HepG2 (cell line): ENCODE results near the gene CLDN18. TPM values are rescaled to one million over a fixed set of nuclear protein-coding genes. Genes with fewer than 3 reads are reported as not detected.

Source experiments
- ATAC-seq: fragments of 200-7000 bp; cut with Tn5 transposase; 3 replicates; pipeline ENCODE4 v1.9.1; 2020; ENCODE audit warnings: mild to moderate bottlenecking, moderate library complexity
- BruUV-seq: library from RNA; stranded (reverse); fragments of 400-500 nt; replicated peaks from 2 replicates; lab custom pipeline; 2021; lab: Mats Ljungman, UMichigan
- CTCF ChIA-PET: fragments of 300-600 bp; formaldehyde crosslinking; extraction: SDS; loops from one replicate; lab custom pipeline; 2021; ENCODE audit warnings: low total read pairs, inconsistent platforms, low intra/inter-chr PET ratio; lab: Yijun Ruan, JAX
- POLR2A ChIA-PET: fragments of 350-600 bp; sonication (Branson Sonifier 250); formaldehyde crosslinking; loops from one replicate; lab custom pipeline; 2020; ENCODE audit warnings: antibody characterized with exemption, inconsistent platforms; lab: Yijun Ruan, JAX
- DNase-seq: peaks from one replicate; pipeline ENCODE4 v3.0.0-alpha.2; 2015; ENCODE audit warnings: low spot score
- FAIRE-seq: peaks from 3 replicates; lab custom pipeline; 2011; peaks lifted over from hg19 to GRCh38; lab: Jason Lieb, UNC
- H2AFZ ChIP-seq: one replicate; pipeline ENCODE4 v1.6.1; 2011; ENCODE audit warnings: low read length, inconsistent platforms
- H3K27ac ChIP-seq: fragments of 300-600 bp; 3 replicates; pipeline ENCODE4 v1.8.0; 2011; ENCODE audit warnings: mixed run types, mild to moderate bottlenecking, mixed read lengths, low read length, inconsistent platforms; ENCODE audit not compliant: insufficient read depth; ENCODE audit errors: extremely low read length
- H3K27me3 ChIP-seq, 2 experiments: fragments of 200-600 bp in 1 of 2; 2 replicates in 1 of 2; 3 replicates in 1 of 2; pipeline versions ENCODE4 v1.6.0 to v1.8.0; 2011; ENCODE audit warnings: low read length in 2 of 2, mild to moderate bottlenecking in 2 of 2, moderate library complexity in 2 of 2, inconsistent platforms in 1 of 2; ENCODE audit not compliant: insufficient read depth in 2 of 2, control insufficient read depth in 1 of 2
- H3K36me3 ChIP-seq, 2 experiments: fragments of 200-600 bp in 1 of 2; replicated peaks in 1 of 2; 2 replicates in 1 of 2; 3 replicates in 1 of 2; pipeline versions ENCODE4 v1.5.1 to v1.8.0; 2011; ENCODE audit warnings: low read length in 2 of 2, inconsistent platforms in 1 of 2; ENCODE audit not compliant: insufficient read depth in 2 of 2, control insufficient read depth in 1 of 2
- H3K4me1 ChIP-seq: 2 replicates; pipeline ENCODE4 v1.5.1; 2012; ENCODE audit warnings: low read length, inconsistent platforms; ENCODE audit not compliant: insufficient read depth
- H3K4me2 ChIP-seq: 2 replicates; pipeline ENCODE4 v1.6.0; 2011; ENCODE audit warnings: low read depth, low read length, inconsistent platforms
- H3K4me3 ChIP-seq, 3 experiments: fragments of 200-600 bp in 1 of 3; sonication (generic), shearing (Covaris generic) in 1 of 3; replicated peaks in 1 of 3; 2 replicates each; pipeline ENCODE4 v1.5.1; 2011 to 2016; ENCODE audit warnings: low read length in 3 of 3, inconsistent platforms in 2 of 3, low read depth in 2 of 3, mild to moderate bottlenecking in 2 of 3, control low read depth in 1 of 3, mixed read lengths in 1 of 3; ENCODE audit not compliant: insufficient read depth in 1 of 3
- H3K79me2 ChIP-seq: one replicate; pipeline ENCODE4 v1.6.1; 2011; ENCODE audit warnings: low read length, inconsistent platforms; ENCODE audit not compliant: insufficient read depth
- H3K9ac ChIP-seq: 2 replicates; pipeline ENCODE4 v1.6.0; 2011; ENCODE audit warnings: mild to moderate bottlenecking, low read depth, low read length, inconsistent platforms; ENCODE audit not compliant: insufficient read depth
- H3K9me3 ChIP-seq: 2 replicates; pipeline ENCODE4 v1.5.1; 2012; ENCODE audit warnings: mild to moderate bottlenecking, low read length
- H4K20me1 ChIP-seq: 2 replicates; pipeline ENCODE4 v1.6.0; 2011; ENCODE audit warnings: inconsistent platforms, mild to moderate bottlenecking, low read length, moderate library complexity; ENCODE audit not compliant: insufficient read depth
- BATF2 ChIP-seq: sonication (generic); formaldehyde crosslinking; IDR thresholded peaks from 2 replicates; pipeline ENCODE4 v1.8.0; 2022; ENCODE audit warnings: mild to moderate bottlenecking, missing genetic modification reagents, moderate library complexity
- GLI4 ChIP-seq: sonication (generic); formaldehyde crosslinking; IDR thresholded peaks from 2 replicates; pipeline ENCODE4 v1.5.1; 2020; ENCODE audit warnings: missing genetic modification reagents, mild to moderate bottlenecking, moderate library complexity, borderline replicate concordance
- KDM6A ChIP-seq: IDR thresholded peaks from 2 replicates; pipeline ENCODE4 v1.6.1; 2016; ENCODE audit warnings: low read depth
- KMT2B ChIP-seq: IDR thresholded peaks from 2 replicates; pipeline ENCODE4 v1.6.1; 2016; ENCODE audit warnings: missing genetic modification reagents, missing compliant biosample characterization
- STAT5B ChIP-seq: sonication (generic); formaldehyde crosslinking; IDR thresholded peaks from 2 replicates; pipeline ENCODE4 v1.4.0; 2020; ENCODE audit warnings: missing genetic modification reagents
- SYNCRIP ChIP-seq: fragments of 200-400 bp; formaldehyde crosslinking; IDR thresholded peaks from 2 replicates; pipeline ENCODE4 v1.6.1; 2018; ENCODE audit warnings: mild to moderate bottlenecking, low read depth, low read length; ENCODE audit not compliant: insufficient read depth
- ZBTB34 ChIP-seq: sonication (generic); formaldehyde crosslinking; IDR thresholded peaks from 2 replicates; pipeline ENCODE4 v1.8.0; 2022; ENCODE audit warnings: mild to moderate bottlenecking, missing genetic modification reagents
- ZFP90 ChIP-seq: sonication (generic); formaldehyde crosslinking; IDR thresholded peaks from 2 replicates; pipeline ENCODE4 v1.8.0; 2022; ENCODE audit warnings: missing genetic modification reagents, mild to moderate bottlenecking, inconsistent platforms, borderline replicate concordance
- ZNF644 ChIP-seq: IDR thresholded peaks from 2 replicates; pipeline ENCODE4 v1.6.1; 2016; ENCODE audit warnings: low read depth
- ZNF687 ChIP-seq: sonication (generic); formaldehyde crosslinking; IDR thresholded peaks from 2 replicates; pipeline ENCODE4 v1.5.1; 2020; ENCODE audit warnings: mild to moderate bottlenecking, missing genetic modification reagents, moderate library complexity
- ZNF770 ChIP-seq: sonication (generic); formaldehyde crosslinking; IDR thresholded peaks from 2 replicates; pipeline ENCODE4 v1.5.0; 2020; ENCODE audit warnings: mild to moderate bottlenecking, missing genetic modification reagents
- WGBS: methylation state at CpG from one replicate; pipeline ENCODE4 v1.1.6; 2017; ENCODE audit warnings: low lambda C conversion rate; 5-methylcytosine and 5-hydroxymethylcytosine counted together
- in situ Hi-C: cut with HindIII; loops from 2 replicates; pipeline ENCODE4 v1.10.0; 2017; ENCODE audit warnings: low pct_unique_long_range_greater_than_20kb; ENCODE audit not compliant: extremely low pct_ligation_motif_present
- intact Hi-C: fragments of 100-400 bp; cut with micrococcal nuclease; formaldehyde crosslinking; loops from one replicate; pipeline ENCODE4 v1.10.0; 2022; ENCODE audit not compliant: unreplicated experiment
- polyA plus RNA-seq, 8 experiments: library from polyadenylated mRNA; depleted of rRNA in 3 of 8; stranded (reverse) in 7 of 8; unstranded in 1 of 8; fragments of >200 nt; fragmentation: Illumina TruSeq in 4 of 8; extraction: Trizol in 4 of 8; gene quantifications; 2 replicates each; pipeline versions ENCODE4 v1.2.1 to v1.2.3, GENCODE V29; 2011 to 2016; ENCODE audit warnings: low read depth in 4 of 8, missing spikeins in 1 of 8, mixed read lengths in 1 of 8; ENCODE audit not compliant: insufficient read depth in 1 of 8
- total RNA-seq, 5 experiments: library from RNA; depleted of rRNA; stranded (reverse); fragments of >200 nt; fragmentation: Illumina TruSeq; extraction: Trizol; gene quantifications; 2 replicates each; pipeline ENCODE4 v1.2.3, GENCODE V29; 2016; ENCODE audit warnings: low read depth in 1 of 5

CLDN18 gene
- total and polyA plus RNA-seq, 2 of the 13 experiments (the other 11 are each of a cell fraction or from before 2014, with no cell fraction given), result not detected

- TF ChIP-seq ZFP90 (CRISPR knock-in tag), result no peak
- no peak for TF ChIP-seq STAT5B
- TF ChIP-seq SYNCRIP, result no peak
These were observed 62.8 kb downstream of the CLDN18 start (continued) for GRCh38 chr3:138072796-138073195.

- Histone ChIP-seq H3K4me2 (no peak overlapping the region), H3K79me2 (no peaks in the 10 kb centered on the region), H3K27me3 (no peaks in the 10 kb centered on the region), H3K4me1 (peaks cover 10% of the 10 kb centered on the region), H3K4me3 (no peak overlapping the region), H2AFZ (no peak overlapping the region), H3K9ac (no peak overlapping the region), H4K20me1 (no peaks in the 10 kb centered on the region), H3K27ac (no peak overlapping the region), H3K36me3 (no peaks in the 10 kb centered on the region), H3K9me3 (no peaks in the 10 kb centered on the region)
- FAIRE-seq, result no peak
- DNase-seq, result no peak
- 72% methylated on average over 4 of the region's 4 CpGs for WGBS
- ChIA-PET CTCF (no interaction called here), POLR2A (no interaction called here)
- intact Hi-C loops (no loop called here), in situ Hi-C loops (no loop called here)
- no peak for ATAC-seq
- BruUV-seq, result no TSS peak
- TF ChIP-seq ZNF687 (CRISPR knock-in tag) (no peak), ZBTB34 (CRISPR knock-in tag) (no peak), BATF2 (no peak), GLI4 (no peak), KDM6A (CRISPR knock-in tag) (no peak), KMT2B (no peak), ZNF644 (CRISPR knock-in tag) (no peak), ZNF770 (no peak)
These were observed 68.1 kb downstream of the CLDN18 start for GRCh38 chr3:138078096-138078495.
